H9 (cell line): Measurements from ENCODE around the gene CDH26. TPM values are rescaled to one million over a fixed set of nuclear protein-coding genes. Genes with fewer than 3 reads are reported as not detected.

Experiments used
- DNase-seq: peaks from one replicate; pipeline ENCODE4 v3.0.0-alpha.2; 2017
- H2AFZ ChIP-seq: one replicate; pipeline ENCODE4 v1.6.1; 2013; ENCODE audit warnings: mild to moderate bottlenecking, low read length, control low read depth, moderate library complexity
- H2AK5ac ChIP-seq: 2 replicates; pipeline ENCODE4 v1.6.1; 2013; ENCODE audit warnings: low read length, control low read depth, mixed read lengths; ENCODE audit not compliant: insufficient read length
- H2BK120ac ChIP-seq: one replicate; pipeline ENCODE4 v1.6.1; 2013; ENCODE audit warnings: low read depth, mild to moderate bottlenecking, low read length, control low read depth, inconsistent platforms; ENCODE audit not compliant: poor library complexity, severe bottlenecking
- H2BK12ac ChIP-seq: 2 replicates; pipeline ENCODE4 v1.6.1; 2013; ENCODE audit warnings: low read length, control low read depth, mixed read lengths, low read depth; ENCODE audit not compliant: insufficient read length
- H2BK15ac ChIP-seq: 2 replicates; pipeline ENCODE4 v1.6.1; 2013; ENCODE audit warnings: low read depth, low read length, control low read depth
- H2BK20ac ChIP-seq: one replicate; pipeline ENCODE4 v1.6.1; 2013; ENCODE audit warnings: low read depth, mild to moderate bottlenecking, low read length, control low read depth, inconsistent platforms; ENCODE audit not compliant: poor library complexity, severe bottlenecking
- H2BK5ac ChIP-seq: 2 replicates; pipeline ENCODE4 v1.6.1; 2013; ENCODE audit warnings: low read length, control low read depth, mixed read lengths; ENCODE audit not compliant: insufficient read length
- H3K14ac ChIP-seq: 2 replicates; pipeline ENCODE4 v1.6.1; 2013; ENCODE audit warnings: low read length, control low read depth; ENCODE audit not compliant: insufficient read depth
- H3K18ac ChIP-seq: 2 replicates; pipeline ENCODE4 v1.6.1; 2013; ENCODE audit warnings: low read depth, mild to moderate bottlenecking, mixed read lengths, low read length, control low read depth; ENCODE audit not compliant: insufficient read length
- H3K23ac ChIP-seq: 2 replicates; pipeline ENCODE4 v1.6.1; 2013; ENCODE audit warnings: low read length, control low read depth, mixed read lengths, low read depth; ENCODE audit not compliant: insufficient read length
- H3K23me2 ChIP-seq: 2 replicates; pipeline ENCODE4 v1.6.1; 2013; ENCODE audit warnings: low read depth, mild to moderate bottlenecking, mixed read lengths, low read length, control low read depth; ENCODE audit not compliant: insufficient read length, poor library complexity, severe bottlenecking
- H3K27ac ChIP-seq: 2 replicates; pipeline ENCODE4 v1.5.1; 2013; ENCODE audit warnings: low read length, control low read depth, mixed read lengths, low read depth; ENCODE audit not compliant: insufficient read length
- H3K27me3 ChIP-seq: 2 replicates; pipeline ENCODE4 v1.6.1; 2013; ENCODE audit warnings: low read length, control low read depth, inconsistent platforms; ENCODE audit not compliant: insufficient read depth
- H3K4ac ChIP-seq: 2 replicates; pipeline ENCODE4 v1.6.1; 2013; ENCODE audit warnings: low read depth, mild to moderate bottlenecking, control low read depth, inconsistent platforms, low read length, moderate library complexity
- H3K4me1 ChIP-seq: 2 replicates; pipeline ENCODE4 v1.6.1; 2013; ENCODE audit warnings: low read length, control low read depth, inconsistent platforms; ENCODE audit not compliant: insufficient read depth
- H3K4me2 ChIP-seq: 2 replicates; pipeline ENCODE4 v1.6.1; 2013; ENCODE audit warnings: low read length, control low read depth, mixed read lengths; ENCODE audit not compliant: insufficient read length, insufficient read depth
- H3K56ac ChIP-seq: 2 replicates; pipeline ENCODE4 v1.6.1; 2013; ENCODE audit warnings: low read depth, mild to moderate bottlenecking, mixed read lengths, low read length, control low read depth; ENCODE audit not compliant: insufficient read length
- H3K79me1 ChIP-seq: 2 replicates; pipeline ENCODE4 v1.6.1; 2013; ENCODE audit warnings: low read depth, mild to moderate bottlenecking, moderate library complexity, low read length, control low read depth, inconsistent platforms; ENCODE audit not compliant: insufficient read depth, poor library complexity, severe bottlenecking
- H3K79me2 ChIP-seq: 2 replicates; pipeline ENCODE4 v1.6.1; 2013; ENCODE audit warnings: low read length, control low read depth, inconsistent platforms; ENCODE audit not compliant: insufficient read depth
- H3K9ac ChIP-seq: 2 replicates; pipeline ENCODE4 v1.6.1; 2013; ENCODE audit warnings: low read length, control low read depth, mixed read lengths; ENCODE audit not compliant: insufficient read length; ENCODE audit errors: extremely low read depth
- H3K9me3 ChIP-seq: one replicate; pipeline ENCODE4 v1.6.1; 2013; ENCODE audit warnings: low read depth, low read length, inconsistent platforms; ENCODE audit not compliant: control insufficient read depth
- H3T11ph ChIP-seq: one replicate; pipeline ENCODE4 v1.6.1; 2013; ENCODE audit warnings: mild to moderate bottlenecking, low read length, control low read depth, inconsistent platforms
- H4K20me1 ChIP-seq: one replicate; pipeline ENCODE4 v1.6.1; 2013; ENCODE audit not compliant: control insufficient read depth, insufficient read length, insufficient read depth
- H4K5ac ChIP-seq: 2 replicates; pipeline ENCODE4 v1.6.1; 2013; ENCODE audit warnings: low read depth, mild to moderate bottlenecking, mixed read lengths, low read length, control low read depth; ENCODE audit not compliant: insufficient read length
- H4K8ac ChIP-seq: replicated peaks from 2 replicates; pipeline ENCODE4 v1.6.1; 2013; ENCODE audit warnings: low read length, control low read depth, mixed read lengths, low read depth; ENCODE audit not compliant: insufficient read length
- H4K91ac ChIP-seq: 2 replicates; pipeline ENCODE4 v1.6.1; 2013; ENCODE audit warnings: low read depth, mild to moderate bottlenecking, moderate library complexity, mixed read lengths, low read length, control low read depth; ENCODE audit not compliant: insufficient read length
- H3K27ac Mint-ChIP-seq, 3 experiments: 2 replicates in 2 of 3; 3 replicates in 1 of 3; pipeline ENCODE4 v1.8.0; 2020 to 2021; ENCODE audit warnings: mixed read lengths in 3 of 3, mild to moderate bottlenecking in 1 of 3, moderate library complexity in 1 of 3
- H3K27me3 Mint-ChIP-seq: 2 replicates; pipeline ENCODE4 v1.8.0; 2021; ENCODE audit warnings: low read depth, mild to moderate bottlenecking, moderate library complexity, mixed read lengths
- H3K36me3 Mint-ChIP-seq, 3 experiments: 2 replicates in 2 of 3; 3 replicates in 1 of 3; pipeline ENCODE4 v1.8.0; 2020 to 2021; ENCODE audit warnings: low read depth in 3 of 3, mixed read lengths in 3 of 3; ENCODE audit not compliant: insufficient read depth in 1 of 3
- H3K4me1 Mint-ChIP-seq, 2 experiments: 2 replicates each; pipeline ENCODE4 v1.8.0; 2020; ENCODE audit warnings: mixed read lengths in 2 of 2
- H3K4me3 Mint-ChIP-seq, 2 experiments: 2 replicates in 1 of 2; 3 replicates in 1 of 2; pipeline ENCODE4 v1.8.0; 2020 to 2021; ENCODE audit warnings: mild to moderate bottlenecking in 2 of 2, mixed read lengths in 2 of 2, moderate library complexity in 1 of 2
- H3K9me3 Mint-ChIP-seq, 2 experiments: 2 replicates in 1 of 2; 3 replicates in 1 of 2; pipeline ENCODE4 v1.8.0; 2020; ENCODE audit warnings: mild to moderate bottlenecking in 2 of 2, mixed read lengths in 2 of 2, moderate library complexity in 1 of 2
- WGBS: extraction: QIAGEN DNeasy Blood & Tissue Kit; methylation state at CpG from one replicate; pipeline ENCODE4 v1.1.7; 2013; ENCODE audit warnings: missing lambda C conversion rate, low lambda C conversion rate, mixed read lengths; ENCODE audit not compliant: insufficient read length; ENCODE audit errors: extremely low coverage; 5-methylcytosine and 5-hydroxymethylcytosine counted together
- total RNA-seq: library from RNA; stranded (reverse); gene quantifications from 2 replicates; pipeline ENCODE4 v1.2.1, GENCODE V29; 2021
- TF ChIP-seq, protein P1 (sequence below): fragments of 200-600 bp; sonication (generic); conservative IDR thresholded peaks from 3 replicates; pipeline ENCODE4 v1.8.0; 2021; ENCODE audit warnings: antibody characterized with exemption, mild to moderate bottlenecking

CDH26 gene
- total RNA-seq, 1 experiment from 2014 or later, result 0.79 TPM

DNA sequence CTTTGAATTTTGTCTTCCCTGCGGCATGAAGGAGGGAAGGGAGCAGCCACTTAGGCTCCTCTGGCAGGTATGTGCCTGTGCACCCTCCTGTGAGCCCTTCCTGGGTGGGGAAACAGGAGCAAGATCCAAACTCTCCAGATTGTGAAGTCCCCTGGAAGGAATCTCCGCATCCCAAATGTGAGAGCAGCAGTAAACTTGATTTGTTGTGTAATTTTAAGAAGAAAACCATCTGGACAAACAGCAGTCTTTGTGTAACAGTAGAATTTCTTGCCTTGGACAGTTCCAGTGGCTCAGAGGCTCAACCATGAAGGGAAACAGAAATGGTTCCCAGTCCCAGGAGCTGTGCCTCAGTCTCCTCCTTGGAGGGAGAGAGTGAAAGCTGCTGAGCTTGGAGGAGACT is 39.7 kb downstream of the CDH26 start:
- no peak overlapping the region for H3K56ac ChIP-seq
- no peak overlapping the region for H2BK5ac ChIP-seq
- no peak overlapping the region for H2AFZ ChIP-seq
- no peaks in the 10 kb centered on the region for H3K36me3 Mint-ChIP-seq
- H4K91ac ChIP-seq, result no peak overlapping the region
- H3K79me1 ChIP-seq, result no peaks in the 10 kb centered on the region
- H2BK20ac ChIP-seq, result no peak overlapping the region
- no peak overlapping the region for H3K4ac ChIP-seq
- H3K4me1 Mint-ChIP-seq, result peaks cover 29% of the 10 kb centered on the region in 2 experiments
- no peaks in the 10 kb centered on the region for H4K20me1 ChIP-seq
- no peak overlapping the region for H2BK15ac ChIP-seq
- H3K4me2 ChIP-seq, result no peak overlapping the region
- TF ChIP-seq, protein P1, sequence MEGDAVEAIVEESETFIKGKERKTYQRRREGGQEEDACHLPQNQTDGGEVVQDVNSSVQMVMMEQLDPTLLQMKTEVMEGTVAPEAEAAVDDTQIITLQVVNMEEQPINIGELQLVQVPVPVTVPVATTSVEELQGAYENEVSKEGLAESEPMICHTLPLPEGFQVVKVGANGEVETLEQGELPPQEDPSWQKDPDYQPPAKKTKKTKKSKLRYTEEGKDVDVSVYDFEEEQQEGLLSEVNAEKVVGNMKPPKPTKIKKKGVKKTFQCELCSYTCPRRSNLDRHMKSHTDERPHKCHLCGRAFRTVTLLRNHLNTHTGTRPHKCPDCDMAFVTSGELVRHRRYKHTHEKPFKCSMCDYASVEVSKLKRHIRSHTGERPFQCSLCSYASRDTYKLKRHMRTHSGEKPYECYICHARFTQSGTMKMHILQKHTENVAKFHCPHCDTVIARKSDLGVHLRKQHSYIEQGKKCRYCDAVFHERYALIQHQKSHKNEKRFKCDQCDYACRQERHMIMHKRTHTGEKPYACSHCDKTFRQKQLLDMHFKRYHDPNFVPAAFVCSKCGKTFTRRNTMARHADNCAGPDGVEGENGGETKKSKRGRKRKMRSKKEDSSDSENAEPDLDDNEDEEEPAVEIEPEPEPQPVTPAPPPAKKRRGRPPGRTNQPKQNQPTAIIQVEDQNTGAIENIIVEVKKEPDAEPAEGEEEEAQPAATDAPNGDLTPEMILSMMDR, result no peak
- peaks cover 0 to 2% of the 10 kb centered on the region in 2 experiments; a peak in 1 of 5 replicates for H3K9me3 Mint-ChIP-seq
- H3K79me2 ChIP-seq, result no peaks in the 10 kb centered on the region
- H3T11ph ChIP-seq, result no peak overlapping the region
- peaks cover 2% of the 10 kb centered on the region; the same call in 1 of the 2 replicates for H3K27me3 Mint-ChIP-seq
- H3K14ac ChIP-seq, result no peak overlapping the region
- no peak for DNase-seq
- no peak overlapping the region for H2AK5ac ChIP-seq
- H4K5ac ChIP-seq, result no peak overlapping the region
- no peak overlapping the region for H3K27ac Mint-ChIP-seq
- H3K27me3 ChIP-seq, result no peaks in the 10 kb centered on the region
- no peak overlapping the region for H3K18ac ChIP-seq
- H4K8ac ChIP-seq, result no peak overlapping the region
- H3K9ac ChIP-seq, result no peak overlapping the region
- no peak overlapping the region for H3K23ac ChIP-seq
- H2BK12ac ChIP-seq, result no peak overlapping the region
- no peaks in the 10 kb centered on the region for H3K9me3 ChIP-seq
- H3K27ac ChIP-seq, result no peak overlapping the region
- H3K4me3 Mint-ChIP-seq, result no peak overlapping the region
- peaks cover 8% of the 10 kb centered on the region for H3K23me2 ChIP-seq
- WGBS, result no CpG with 5 or more reads among the region's 2 CpGs
- H3K4me1 ChIP-seq, result no peaks in the 10 kb centered on the region
- H2BK120ac ChIP-seq, result no peak overlapping the region
